ENCODE results near the gene GPHN.
"Not testable (repeated sequence)": the region's sequence is repeated elsewhere in the genome, so short reads cannot be mapped to it uniquely, and the experiment has no call there.

GPHN gene

GRCh38 chr14:67045440-67045839 is 537.5 kb downstream of the GPHN start:
- peaks cover 2% of the 10 kb centered on the region for H3K36me3 Mint-ChIP-seq (ENCODE audit: low read depth)
- H3K27ac Mint-ChIP-seq = no peak overlapping the region
- H3K4me1 Mint-ChIP-seq (ENCODE audit: low read depth) = no peaks in the 10 kb centered on the region
- H3K4me3 Mint-ChIP-seq = no peak overlapping the region
- no peaks in the 10 kb centered on the region for H3K27me3 Mint-ChIP-seq (ENCODE audit: low read depth)
- H3K9me3 Mint-ChIP-seq = peaks cover 3% of the 10 kb centered on the region

GRCh38 chr14:67050896-67051295 is 542.9 kb downstream of the GPHN start:
- no peak overlapping the region for H3K4me3 Mint-ChIP-seq
- H3K27ac Mint-ChIP-seq = no peak overlapping the region
- peaks cover 51% of the 10 kb centered on the region for H3K9me3 Mint-ChIP-seq
- peaks cover 9% of the 10 kb centered on the region for H3K36me3 Mint-ChIP-seq (ENCODE audit: low read depth)
- H3K27me3 Mint-ChIP-seq (ENCODE audit: low read depth) = no peaks in the 10 kb centered on the region
- H3K4me1 Mint-ChIP-seq (ENCODE audit: low read depth) = no peaks in the 10 kb centered on the region

- Mint-ChIP-seq H3K27ac (no peak overlapping the region), H3K4me1 (ENCODE audit: low read depth) (no peaks in the 10 kb centered on the region), H3K4me3 (no peak overlapping the region), H3K27me3 (ENCODE audit: low read depth) (no peaks in the 10 kb centered on the region), H3K36me3 (ENCODE audit: low read depth) (peaks cover 3% of the 10 kb centered on the region), H3K9me3 (peaks cover 38% of the 10 kb centered on the region)
These were observed 548.7 kb downstream of the GPHN start for GRCh38 chr14:67056684-67057083.

DNA sequence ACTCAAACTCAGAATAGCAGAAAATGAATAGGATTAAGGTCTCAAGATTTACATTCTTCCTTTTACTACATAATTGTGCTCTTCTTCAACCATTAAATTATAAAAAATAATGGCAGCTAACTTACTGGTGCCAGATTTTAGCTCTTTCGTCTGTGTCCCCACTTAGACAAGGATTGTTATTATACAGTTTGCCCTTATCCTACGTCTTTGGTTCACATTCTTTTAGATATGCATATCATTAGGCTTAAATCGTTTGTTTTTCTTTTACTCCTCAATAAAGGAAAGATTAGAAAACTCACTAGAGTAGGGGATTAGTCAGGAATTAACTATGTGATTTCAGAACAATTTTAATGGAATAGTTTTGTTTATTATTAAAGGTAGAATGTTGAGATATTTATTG is 551.6 kb downstream of the GPHN start:
- Mint-ChIP-seq H3K27ac (no peak overlapping the region), H3K4me3 (no peak overlapping the region), H3K9me3 (peaks cover 14% of the 10 kb centered on the region), H3K36me3 (ENCODE audit: low read depth) (peaks cover 5% of the 10 kb centered on the region), H3K4me1 (ENCODE audit: low read depth) (no peaks in the 10 kb centered on the region), H3K27me3 (ENCODE audit: low read depth) (no peaks in the 10 kb centered on the region)

- Mint-ChIP-seq H3K27me3 (ENCODE audit: low read depth) (no peaks in the 10 kb centered on the region), H3K36me3 (ENCODE audit: low read depth) (peaks cover 5% of the 10 kb centered on the region), H3K9me3 (peaks cover 13% of the 10 kb centered on the region), H3K4me3 (no peak overlapping the region), H3K27ac (no peak overlapping the region), H3K4me1 (ENCODE audit: low read depth) (no peaks in the 10 kb centered on the region)
These were observed 552.6 kb downstream of the GPHN start for GRCh38 chr14:67060546-67060945.

DNA sequence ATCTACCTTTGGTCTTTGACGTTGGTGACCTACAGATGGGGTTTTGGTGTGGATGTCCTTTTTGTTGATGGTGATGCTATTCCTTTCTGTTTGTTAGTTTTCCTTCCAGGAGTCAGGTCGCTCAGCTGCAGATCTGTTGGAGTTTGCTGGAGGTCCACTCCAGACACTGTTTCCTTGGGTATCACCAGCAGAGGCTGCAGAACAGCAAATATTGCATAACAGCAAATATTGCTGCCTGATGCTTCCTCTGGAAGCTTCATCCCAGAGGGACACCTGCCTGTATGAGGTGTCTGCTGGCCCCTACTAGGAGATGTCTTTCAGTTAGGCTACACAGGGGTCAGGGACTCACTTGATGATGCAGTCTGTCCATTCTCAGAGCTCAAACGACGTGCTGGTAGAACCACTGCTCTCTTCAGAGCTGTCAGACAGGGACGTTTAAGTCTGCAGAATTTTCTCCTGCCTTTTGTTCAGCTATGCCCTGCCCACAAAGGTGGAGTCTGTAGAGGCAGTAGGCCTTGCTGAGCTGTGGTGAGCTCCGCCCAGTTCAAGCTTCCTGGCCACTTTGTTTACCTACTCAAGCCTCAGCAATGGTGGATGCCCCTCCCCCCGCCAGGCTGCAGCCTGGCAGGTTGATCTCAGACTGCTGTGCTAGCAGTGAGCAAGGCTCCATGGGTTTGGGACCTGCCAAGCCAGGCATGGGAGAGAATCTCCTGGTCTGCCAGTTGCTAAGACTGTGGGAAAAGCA is 559.3 kb downstream of the GPHN start:
- H3K36me3 Mint-ChIP-seq (ENCODE audit: low read depth); H3K4me3 Mint-ChIP-seq; H3K27ac Mint-ChIP-seq; H3K4me1 Mint-ChIP-seq (ENCODE audit: low read depth); H3K27me3 Mint-ChIP-seq (ENCODE audit: low read depth): not testable (repeated sequence)
- peaks cover 28% of the 10 kb centered on the region for H3K9me3 Mint-ChIP-seq

- Mint-ChIP-seq H3K36me3 (ENCODE audit: low read depth) (peaks cover 7% of the 10 kb centered on the region), H3K27ac (no peak overlapping the region), H3K4me3 (no peak overlapping the region), H3K9me3 (peaks cover 28% of the 10 kb centered on the region), H3K27me3 (ENCODE audit: low read depth) (no peaks in the 10 kb centered on the region), H3K4me1 (ENCODE audit: low read depth) (peaks cover 5% of the 10 kb centered on the region)
These were observed 560.3 kb downstream of the GPHN start for GRCh38 chr14:67068251-67068650.

- Mint-ChIP-seq H3K36me3 (ENCODE audit: low read depth) (peaks cover 4% of the 10 kb centered on the region), H3K27me3 (ENCODE audit: low read depth) (no peaks in the 10 kb centered on the region), H3K4me3 (no peak overlapping the region), H3K9me3 (peaks cover 11% of the 10 kb centered on the region), H3K27ac (no peak overlapping the region), H3K4me1 (ENCODE audit: low read depth) (peaks cover 5% of the 10 kb centered on the region)
These were observed 563.6 kb downstream of the GPHN start for GRCh38 chr14:67071506-67071905.

- Mint-ChIP-seq H3K27ac (no peak overlapping the region), H3K27me3 (ENCODE audit: low read depth) (no peaks in the 10 kb centered on the region), H3K9me3 (peaks cover 9% of the 10 kb centered on the region), H3K36me3 (ENCODE audit: low read depth) (no peaks in the 10 kb centered on the region), H3K4me3 (no peak overlapping the region), H3K4me1 (ENCODE audit: low read depth) (no peaks in the 10 kb centered on the region)
These were observed 570.0 kb downstream of the GPHN start for GRCh38 chr14:67077921-67078320.

- Mint-ChIP-seq H3K4me3 (no peak overlapping the region), H3K36me3 (ENCODE audit: low read depth) (peaks cover 2% of the 10 kb centered on the region), H3K4me1 (ENCODE audit: low read depth) (no peaks in the 10 kb centered on the region), H3K9me3 (peaks cover 13% of the 10 kb centered on the region), H3K27ac (no peak overlapping the region), H3K27me3 (ENCODE audit: low read depth) (no peaks in the 10 kb centered on the region)
These were observed 571.9 kb downstream of the GPHN start for GRCh38 chr14:67079846-67080245.

GRCh38 chr14:67108230-67108629 is 600.3 kb downstream of the GPHN start:
- H3K9me3 Mint-ChIP-seq = peaks cover 27% of the 10 kb centered on the region
- no peak overlapping the region for H3K27ac Mint-ChIP-seq
- no peaks in the 10 kb centered on the region for H3K4me1 Mint-ChIP-seq (ENCODE audit: low read depth)
- H3K4me3 Mint-ChIP-seq = no peak overlapping the region
- H3K36me3 Mint-ChIP-seq (ENCODE audit: low read depth) = peaks cover 6% of the 10 kb centered on the region
- H3K27me3 Mint-ChIP-seq (ENCODE audit: low read depth) = no peaks in the 10 kb centered on the region

- Mint-ChIP-seq H3K36me3 (ENCODE audit: low read depth) (peaks cover 2% of the 10 kb centered on the region), H3K27me3 (ENCODE audit: low read depth) (no peaks in the 10 kb centered on the region), H3K27ac (no peak overlapping the region), H3K4me3 (no peak overlapping the region), H3K4me1 (ENCODE audit: low read depth) (no peaks in the 10 kb centered on the region), H3K9me3 (peaks cover 8% of the 10 kb centered on the region)
These were observed 603.1 kb downstream of the GPHN start for GRCh38 chr14:67111022-67111421.

DNA sequence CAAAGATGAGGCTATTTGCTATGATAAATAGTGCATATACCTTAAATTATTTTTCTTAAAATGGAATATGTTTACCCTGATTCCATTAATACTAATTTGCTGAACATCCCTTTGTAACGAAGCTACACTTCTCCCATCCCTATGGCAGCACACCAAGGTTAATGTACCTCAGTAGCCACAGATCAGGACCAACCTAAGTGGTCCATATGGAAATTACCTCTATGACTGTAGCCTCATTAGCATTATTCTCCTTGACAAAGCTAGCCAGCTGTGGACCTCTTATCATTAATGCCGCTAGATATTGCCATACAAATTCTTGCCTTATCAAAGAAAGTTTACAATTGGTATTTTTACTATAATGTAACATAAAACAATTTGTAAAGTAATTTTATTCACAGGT is 604.4 kb downstream of the GPHN start:
- Mint-ChIP-seq H3K9me3 (no peaks in the 10 kb centered on the region), H3K36me3 (ENCODE audit: low read depth) (no peaks in the 10 kb centered on the region), H3K27ac (no peak overlapping the region), H3K27me3 (ENCODE audit: low read depth) (no peaks in the 10 kb centered on the region), H3K4me1 (ENCODE audit: low read depth) (no peaks in the 10 kb centered on the region), H3K4me3 (no peak overlapping the region)

DNA sequence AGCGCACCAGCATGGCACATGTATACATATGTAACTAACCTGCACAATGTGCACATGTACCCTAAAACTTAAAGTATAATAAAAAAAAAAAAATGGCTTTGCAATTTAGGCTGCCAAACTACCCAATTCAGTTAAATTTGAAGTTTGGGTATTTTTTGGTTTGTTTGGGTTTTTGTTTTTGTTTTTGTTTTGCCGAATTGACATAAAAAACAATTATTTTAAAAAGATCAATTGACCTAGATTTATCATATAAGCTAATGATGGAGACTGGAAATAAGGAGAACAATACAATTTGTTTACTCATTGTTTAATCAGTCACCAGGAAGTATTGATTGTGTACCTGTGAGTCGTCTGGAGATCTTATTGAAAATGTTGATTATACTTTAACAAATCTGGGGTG is 619.2 kb downstream of the GPHN start:
- peaks cover 11% of the 10 kb centered on the region for H3K36me3 Mint-ChIP-seq (ENCODE audit: low read depth)
- no peak overlapping the region for H3K27ac Mint-ChIP-seq
- H3K4me3 Mint-ChIP-seq = no peak overlapping the region
- no peaks in the 10 kb centered on the region for H3K27me3 Mint-ChIP-seq (ENCODE audit: low read depth)
- no peaks in the 10 kb centered on the region for H3K4me1 Mint-ChIP-seq (ENCODE audit: low read depth)
- no peaks in the 10 kb centered on the region for H3K9me3 Mint-ChIP-seq

DNA sequence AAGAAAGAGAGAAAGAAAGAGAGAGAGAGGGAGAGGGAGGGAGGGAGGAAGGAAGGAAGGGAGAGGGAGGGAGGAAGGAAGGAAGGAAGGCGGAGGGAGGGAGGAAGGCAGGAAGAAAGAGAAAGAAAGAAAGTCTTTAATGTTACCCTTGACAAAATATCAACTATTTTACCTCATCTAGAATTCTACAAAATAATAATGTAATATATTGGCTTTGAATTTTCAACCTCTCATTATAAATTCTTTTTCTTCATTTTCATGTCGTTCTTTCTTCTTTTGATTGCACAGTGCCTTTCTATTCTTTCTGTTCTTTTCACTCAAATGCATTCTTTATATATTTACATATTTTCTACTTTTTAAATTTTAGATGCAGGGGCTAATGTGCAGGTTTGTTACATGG is 621.8 kb downstream of the GPHN start:
- Mint-ChIP-seq H3K36me3 (ENCODE audit: low read depth) (peaks cover 8% of the 10 kb centered on the region), H3K9me3 (no peaks in the 10 kb centered on the region), H3K27ac (no peak overlapping the region), H3K4me3 (no peak overlapping the region), H3K27me3 (ENCODE audit: low read depth) (no peaks in the 10 kb centered on the region), H3K4me1 (ENCODE audit: low read depth) (peaks cover 7% of the 10 kb centered on the region)

DNA sequence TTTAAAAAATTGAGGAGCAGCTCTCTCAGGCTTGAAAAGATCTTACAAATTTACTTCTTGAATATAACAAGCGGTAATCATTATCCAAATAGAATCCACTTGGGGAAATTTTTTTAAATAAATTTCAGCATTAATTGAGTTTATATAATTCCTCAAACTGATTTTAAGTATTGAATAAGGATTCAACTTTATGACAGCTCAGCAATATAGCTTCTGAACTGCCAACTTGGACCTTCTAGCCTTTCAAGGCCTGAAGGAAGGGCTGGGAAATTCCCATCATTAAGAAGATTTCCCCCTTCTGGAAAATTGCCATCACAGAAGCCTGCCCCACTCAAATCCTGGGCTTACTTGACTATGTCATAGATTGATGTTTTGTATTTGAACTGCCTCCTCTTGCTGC is 623.7 kb downstream of the GPHN start:
- no peaks in the 10 kb centered on the region for H3K27me3 Mint-ChIP-seq (ENCODE audit: low read depth)
- H3K36me3 Mint-ChIP-seq (ENCODE audit: low read depth) = peaks cover 3% of the 10 kb centered on the region
- H3K4me3 Mint-ChIP-seq = no peak overlapping the region
- H3K4me1 Mint-ChIP-seq (ENCODE audit: low read depth) = peaks cover 9% of the 10 kb centered on the region
- H3K27ac Mint-ChIP-seq = no peak overlapping the region
- no peaks in the 10 kb centered on the region for H3K9me3 Mint-ChIP-seq
